GM19193 (cell line): ENCODE results near the gene AGPAT4.

Experiments used
- POLR2A ChIP-seq: IDR thresholded peaks from 4 replicates; pipeline ENCODE4 v1.6.1; 2011; ENCODE audit not compliant: insufficient read depth, insufficient read length; ENCODE audit errors: extremely low read depth

Gene AGPAT4

GRCh38 chr6:161135695-161136591 is 137.9 kb downstream of the AGPAT4 start:
- no peak for TF ChIP-seq POLR2A

- TF ChIP-seq POLR2A = no peak
Measured at GRCh38 chr6:161134550-161135298, 139.1 kb downstream of the AGPAT4 start.

DNA sequence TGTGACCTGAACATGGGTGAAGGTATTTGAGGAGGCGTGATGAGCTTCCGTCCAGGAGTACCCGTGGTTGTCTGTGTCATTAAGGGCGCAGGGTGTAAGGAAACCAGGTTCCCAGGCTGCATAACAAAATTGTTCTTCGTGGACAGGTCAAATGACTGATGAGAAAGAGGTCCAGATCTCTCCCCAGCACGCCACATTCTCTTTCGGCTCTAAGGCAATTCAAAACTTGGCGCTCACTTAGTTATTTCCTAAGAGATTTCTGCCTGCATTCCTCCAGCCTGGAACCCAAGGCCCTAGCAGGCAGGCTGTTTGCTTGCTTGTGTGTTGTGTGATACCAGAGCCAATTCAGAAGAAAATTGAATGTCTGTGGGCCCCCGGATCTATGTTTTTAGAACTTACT is 139.9 kb downstream of the AGPAT4 start:
- no peak for TF ChIP-seq POLR2A

DNA sequence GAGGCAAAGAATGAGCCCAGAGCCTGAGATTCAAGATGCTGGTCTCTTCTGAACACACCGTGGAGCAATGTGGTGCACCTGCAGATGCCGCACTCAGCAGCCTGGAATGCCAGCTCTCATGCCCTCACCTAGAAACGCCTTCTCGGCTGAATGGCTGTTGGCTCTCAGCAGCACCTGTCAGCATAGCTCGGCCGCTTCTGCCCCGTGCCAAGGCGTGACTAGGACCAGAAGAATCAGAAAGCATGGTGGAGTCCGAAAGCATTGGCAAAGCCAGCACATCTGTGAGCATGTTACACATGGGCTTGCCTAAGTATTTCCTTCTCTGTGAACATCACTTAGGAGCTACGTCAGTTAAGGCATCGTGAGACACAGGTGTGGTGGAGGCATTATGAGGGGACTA is 141.5 kb downstream of the AGPAT4 start:
- no peak for TF ChIP-seq POLR2A

DNA sequence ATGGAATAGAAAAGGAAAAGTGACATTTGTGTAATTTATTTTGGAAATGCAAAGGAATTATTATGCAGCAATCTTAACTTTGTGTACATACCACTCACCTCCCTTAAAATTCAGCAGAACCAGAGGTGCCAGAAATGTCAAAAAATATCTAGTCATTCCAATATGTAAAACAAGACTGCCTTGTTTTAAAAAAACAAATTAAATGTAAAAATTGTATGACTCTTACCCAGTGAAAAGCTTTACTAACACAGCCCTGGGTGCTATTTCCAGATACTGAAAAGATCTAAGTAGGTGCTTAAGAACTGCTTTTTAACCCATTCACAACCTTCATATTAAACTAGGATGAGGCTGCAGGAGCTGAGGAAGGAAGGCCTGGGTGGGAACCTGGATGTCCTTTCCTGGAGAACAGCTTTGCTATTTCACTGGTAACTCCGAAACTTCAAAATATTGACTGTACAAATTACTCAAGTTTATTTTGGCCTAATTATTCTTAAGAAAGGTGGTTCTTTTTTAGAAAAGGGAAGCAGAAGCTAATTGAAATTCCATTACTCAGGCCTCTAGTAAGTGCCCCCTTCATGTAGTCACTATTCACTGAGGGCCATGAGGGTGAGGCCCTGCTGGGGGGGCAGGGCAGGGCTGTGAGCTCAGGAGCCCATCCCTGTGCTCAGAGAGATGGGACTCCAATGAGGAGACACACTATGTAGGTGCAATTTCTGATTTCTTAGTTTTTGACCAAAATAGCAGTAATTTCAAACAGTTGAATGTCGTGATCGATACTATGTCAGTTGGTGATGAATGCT is 142.7 kb downstream of the AGPAT4 start:
- TF ChIP-seq POLR2A = no peak

GRCh38 chr6:161130541-161130940 is 143.3 kb downstream of the AGPAT4 start:
- TF ChIP-seq POLR2A = no peak

DNA sequence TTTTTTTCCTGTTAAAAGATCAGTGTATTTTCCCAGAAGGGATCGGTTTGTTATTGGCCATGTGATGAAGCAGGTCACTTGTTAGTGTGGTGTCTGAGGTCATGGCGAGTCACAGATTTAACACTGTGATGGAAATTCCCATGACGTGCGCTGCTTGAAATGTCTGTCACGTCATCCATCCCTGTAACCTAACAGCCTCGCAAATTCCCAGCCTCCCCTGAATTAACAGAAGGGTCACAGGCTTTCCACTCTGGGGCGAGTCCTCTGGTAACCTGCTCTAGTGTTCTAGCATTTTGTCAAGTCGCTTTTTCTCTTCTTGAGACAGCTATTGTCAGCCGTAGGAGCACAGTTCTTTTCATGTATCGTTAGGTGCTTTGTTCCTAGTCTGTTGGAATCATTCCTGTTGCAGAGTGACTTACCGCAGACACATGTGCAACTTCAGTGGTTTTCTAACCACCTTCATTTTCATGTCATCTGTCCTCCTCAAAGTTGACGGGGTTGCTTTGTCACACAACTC is 145.1 kb downstream of the AGPAT4 start:
- no peak for TF ChIP-seq POLR2A

- TF ChIP-seq POLR2A = no peak
Measured at GRCh38 chr6:161128230-161128629, 145.6 kb downstream of the AGPAT4 start.

DNA sequence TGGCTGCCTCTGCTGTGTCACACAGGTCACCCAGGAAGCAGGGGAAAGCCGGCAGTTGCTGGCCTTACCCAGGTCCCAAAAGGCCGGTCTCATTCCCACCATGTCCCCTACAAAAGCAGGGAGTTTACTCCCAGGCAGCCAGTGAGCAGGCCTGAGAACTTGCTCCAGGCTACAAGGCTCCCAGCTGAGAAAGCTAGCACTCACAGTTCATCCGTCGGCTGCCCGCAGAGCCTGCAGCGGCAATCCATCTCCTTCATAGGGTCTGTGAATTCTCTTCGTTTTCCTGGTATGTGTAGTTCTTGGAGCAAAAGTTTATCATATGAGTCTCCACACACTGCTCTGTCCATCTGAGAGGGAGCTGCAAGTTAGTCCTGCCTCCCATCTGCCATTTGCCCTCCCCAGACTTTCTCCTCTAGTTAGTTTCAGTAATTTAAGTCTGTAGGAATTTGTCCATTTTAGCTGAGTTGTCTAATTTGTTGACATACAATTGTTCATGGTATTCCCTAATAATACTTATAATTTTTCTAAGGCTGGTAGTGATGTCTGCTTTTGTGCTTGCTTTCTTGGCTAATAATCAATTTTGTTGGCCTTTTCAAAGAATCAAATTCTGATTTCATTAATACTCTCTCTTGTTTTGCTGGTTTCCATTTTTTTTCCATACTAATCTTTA is 146.7 kb downstream of the AGPAT4 start:
- TF ChIP-seq POLR2A = no peak

DNA sequence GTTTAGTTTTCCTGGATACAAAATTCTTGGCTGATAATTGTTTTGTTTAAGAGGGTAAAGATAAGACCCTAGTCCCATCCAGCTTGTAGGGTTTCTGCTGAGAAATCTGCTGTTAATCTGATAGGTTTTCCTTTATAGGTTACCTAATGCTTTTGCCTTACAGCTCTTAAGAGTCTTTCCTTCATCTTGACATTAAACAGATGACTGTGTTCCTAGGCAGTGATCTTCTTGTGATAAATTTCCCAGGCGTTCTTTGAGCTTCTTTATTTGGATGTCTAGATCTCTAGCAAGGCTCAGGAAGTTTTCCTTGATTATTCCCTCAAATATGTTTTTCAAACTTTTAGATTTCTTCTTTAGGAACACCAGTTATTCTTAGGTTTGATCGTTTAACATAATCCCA is 148.3 kb downstream of the AGPAT4 start:
- TF ChIP-seq POLR2A = no peak

- no peak for TF ChIP-seq POLR2A
Measured at GRCh38 chr6:161117942-161118341, 155.9 kb downstream of the AGPAT4 start.

DNA sequence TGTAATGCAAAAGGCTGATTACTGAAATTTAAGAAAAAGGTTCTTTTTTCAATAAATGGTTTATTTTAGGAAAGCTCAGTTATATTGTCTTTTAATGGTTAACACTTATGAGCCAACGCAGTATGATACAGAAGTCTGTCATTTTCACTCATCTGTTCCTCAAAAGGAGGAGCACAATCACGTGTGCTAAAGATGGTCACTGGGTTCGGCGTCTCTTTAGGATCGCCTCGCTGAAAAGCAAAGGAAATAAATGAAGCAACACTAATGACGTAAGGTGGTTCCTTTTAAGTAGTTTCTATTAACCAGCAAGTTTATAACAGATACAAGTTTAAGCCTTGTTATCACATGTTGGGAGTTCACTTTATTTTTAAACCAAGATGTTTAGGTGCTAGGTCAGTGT is 156.6 kb downstream of the AGPAT4 start:
- TF ChIP-seq POLR2A = no peak

DNA sequence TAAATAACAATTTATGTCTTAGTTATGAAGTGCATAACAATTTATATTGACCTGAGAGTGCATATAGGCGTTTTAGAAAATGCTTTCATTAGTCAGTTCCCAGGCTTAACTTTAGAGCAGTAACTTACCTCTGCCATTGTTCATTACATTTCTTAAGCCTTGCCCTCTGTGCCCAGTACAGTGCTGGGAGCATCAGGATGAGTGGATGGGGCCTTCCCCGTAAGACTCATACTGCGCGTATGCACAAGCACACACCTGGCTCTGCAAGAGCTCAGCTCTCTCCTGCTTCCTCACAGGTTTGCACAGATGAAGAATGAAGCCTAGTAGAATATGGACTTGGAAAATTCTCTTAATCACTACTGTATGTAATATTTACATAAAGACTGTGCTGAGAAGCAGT is 157.3 kb downstream of the AGPAT4 start:
- no peak for TF ChIP-seq POLR2A

- no peak for TF ChIP-seq POLR2A
Measured at GRCh38 chr6:161115468-161115867, 158.4 kb downstream of the AGPAT4 start.
